IPS-11a (cell line): ENCODE data around the gene TLR10.
"Not testable (repeated sequence)": the region's sequence is repeated elsewhere in the genome, so short reads cannot be mapped to it uniquely, and the experiment has no call there.

Source experiments
- H3K4me3 ChIP-seq: one replicate; pipeline ENCODE4 v1.5.1; 2013; ENCODE audit warnings: low read depth, low read length, control low read depth

The TLR10 gene

GRCh38 chr4:38803833-38804653, 21.3 kb upstream of the TLR10 start:
- H3K4me3 ChIP-seq, result no peak overlapping the region

- no peak overlapping the region for H3K4me3 ChIP-seq
Measured at GRCh38 chr4:38802561-38803355, 20.0 kb upstream of the TLR10 start.

GRCh38 chr4:38800961-38801450, 18.2 kb upstream of the TLR10 start:
- no peak overlapping the region for H3K4me3 ChIP-seq

- H3K4me3 ChIP-seq, result no peak overlapping the region
Measured at GRCh38 chr4:38800366-38800765, 17.6 kb upstream of the TLR10 start.

GRCh38 chr4:38795087-38795486, 12.3 kb upstream of the TLR10 start:
- H3K4me3 ChIP-seq, result no peak overlapping the region

GRCh38 chr4:38794051-38794450, 11.3 kb upstream of the TLR10 start:
- no peak overlapping the region for H3K4me3 ChIP-seq

GRCh38 chr4:38791010-38791409, 8.2 kb upstream of the TLR10 start:
- H3K4me3 ChIP-seq, result no peak overlapping the region

- H3K4me3 ChIP-seq, result no peak overlapping the region
Measured at GRCh38 chr4:38788317-38788716, 5.5 kb upstream of the TLR10 start.

GRCh38 chr4:38787693-38788092, 4.9 kb upstream of the TLR10 start:
- H3K4me3 ChIP-seq, result no peak overlapping the region

GRCh38 chr4:38785901-38786402, 3.2 kb upstream of the TLR10 start:
- H3K4me3 ChIP-seq, result no peak overlapping the region

GRCh38 chr4:38785041-38785790, 2.4 kb upstream of the TLR10 start:
- no peak overlapping the region for H3K4me3 ChIP-seq

GRCh38 chr4:38784141-38784540, 1.4 kb upstream of the TLR10 start:
- H3K4me3 ChIP-seq, result no peak overlapping the region

GRCh38 chr4:38783109-38783460, 295 bp upstream of the TLR10 start:
- H3K4me3 ChIP-seq, result no peak overlapping the region

GRCh38 chr4:38781854-38782261, 932 bp downstream of the TLR10 start:
- H3K4me3 ChIP-seq, result no peak overlapping the region

- H3K4me3 ChIP-seq, result no peak overlapping the region
Measured at GRCh38 chr4:38780833-38781484, 1.8 kb downstream of the TLR10 start.

- no peak overlapping the region for H3K4me3 ChIP-seq
Measured at GRCh38 chr4:38779790-38780189, 3.0 kb downstream of the TLR10 start.

- H3K4me3 ChIP-seq, result not testable (repeated sequence)
Measured at GRCh38 chr4:38777925-38778324, 4.9 kb downstream of the TLR10 start.

- no peak overlapping the region for H3K4me3 ChIP-seq
Measured at GRCh38 chr4:38775326-38775725, 7.5 kb downstream of the TLR10 start.

- no peak overlapping the region for H3K4me3 ChIP-seq
Measured at GRCh38 chr4:38774181-38774955, 8.4 kb downstream of the TLR10 start.

GRCh38 chr4:38770281-38770680, 12.5 kb downstream of the TLR10 start:
- not testable (repeated sequence) for H3K4me3 ChIP-seq
